ENCODE measurements around the gene UNC93B1.
"Not testable (repeated sequence)": the region's sequence is repeated elsewhere in the genome, so short reads cannot be mapped to it uniquely, and the experiment has no call there.

UNC93B1 gene

GRCh38 chr11:67996622-67997474 lies 7.0 kb downstream of the UNC93B1 start:
- no peak for TF ChIP-seq CTCF (IDR thresholded peaks at IDR 0.05; ENCODE audit: low read depth, low read length)
- no peak overlapping the region for H3K4me3 ChIP-seq (replicated peaks in 1 of 2; ENCODE audit: low read depth in 2 of 2, low read length in 2 of 2)
- peak; percentile 36 to 58 for DNase-seq (ENCODE audit: low read depth in 2 of 2)

- H3K4me3 ChIP-seq (replicated peaks in 1 of 2; ENCODE audit: low read depth in 2 of 2, low read length in 2 of 2) = no peak overlapping the region
- DNase-seq (ENCODE audit: low read depth in 2 of 2) = no peak
These were observed 7.8 kb downstream of the UNC93B1 start for GRCh38 chr11:67996051-67996450.

DNA sequence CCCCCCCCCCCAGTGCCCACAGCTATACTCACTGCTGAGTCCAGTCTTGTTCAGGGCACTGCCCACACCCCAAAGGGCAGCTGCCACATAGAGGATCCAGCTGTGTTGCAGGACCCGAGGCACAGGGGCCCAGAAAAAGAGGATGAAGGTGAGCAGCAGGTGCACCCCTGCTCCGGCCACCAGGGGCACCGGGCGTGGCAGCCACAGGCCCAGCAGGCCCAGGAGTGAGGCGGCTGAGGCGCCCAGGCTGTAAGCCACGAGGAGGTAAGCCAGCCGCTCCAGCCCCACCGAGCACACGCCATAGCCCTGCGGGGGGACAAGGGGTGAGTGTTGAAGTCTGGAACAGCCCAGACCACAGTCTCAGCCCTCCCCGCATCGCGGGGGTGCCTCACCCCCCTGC lies 8.3 kb downstream of the UNC93B1 start:
- not testable (repeated sequence) for DNase-seq (ENCODE audit: low read depth in 2 of 2); H3K4me3 ChIP-seq (replicated peaks in 1 of 2; ENCODE audit: low read depth in 2 of 2, low read length in 2 of 2)

More at GRCh38 chr11:67996051-67996450, 7.8 kb downstream of the UNC93B1 start:
- TF ChIP-seq CTCF (IDR thresholded peaks at IDR 0.05; ENCODE audit: low read depth, low read length) = no peak

GRCh38 chr11:67995129-67995528 lies 8.8 kb downstream of the UNC93B1 start:
- H3K4me3 ChIP-seq (replicated peaks in 1 of 2; ENCODE audit: low read depth in 2 of 2, low read length in 2 of 2); DNase-seq (ENCODE audit: low read depth in 2 of 2): not testable (repeated sequence)

- not testable (repeated sequence) for DNase-seq (ENCODE audit: low read depth in 2 of 2); H3K4me3 ChIP-seq (replicated peaks in 1 of 2; ENCODE audit: low read depth in 2 of 2, low read length in 2 of 2)
These were observed 9.5 kb downstream of the UNC93B1 start for GRCh38 chr11:67994387-67994786.

DNA sequence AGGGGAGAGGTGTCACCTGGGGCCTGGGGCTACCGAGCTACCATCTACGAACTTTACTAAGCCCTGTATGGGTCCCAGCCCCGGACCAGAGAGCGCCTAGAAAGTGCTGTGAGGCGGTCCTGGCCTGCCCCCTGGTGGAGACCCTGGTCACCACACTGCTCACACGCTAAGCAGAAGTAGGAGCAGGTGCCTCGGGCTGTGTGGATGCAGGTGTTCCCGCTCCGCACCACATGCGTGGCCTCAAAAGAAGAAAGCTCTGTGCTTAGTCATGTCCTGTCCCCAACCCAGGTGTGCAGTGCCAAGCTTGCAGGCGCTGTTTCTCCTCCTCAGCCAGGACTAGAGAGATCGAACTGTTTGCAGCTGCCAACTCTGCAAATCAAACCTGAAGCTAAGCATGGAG lies 10.1 kb downstream of the UNC93B1 start:
- peak; percentile 50 for TF ChIP-seq CTCF (IDR thresholded peaks at IDR 0.05; ENCODE audit: low read depth, low read length)
- DNase-seq (ENCODE audit: low read depth in 2 of 2) = peak in 1 of 2 donors; percentile 20
- H3K4me3 ChIP-seq (replicated peaks in 1 of 2; ENCODE audit: low read depth in 2 of 2, low read length in 2 of 2) = not testable (repeated sequence)

GRCh38 chr11:67991347-67992121 lies 12.4 kb downstream of the UNC93B1 start:
- not testable (repeated sequence) for H3K4me3 ChIP-seq (replicated peaks in 1 of 2; ENCODE audit: low read depth in 2 of 2, low read length in 2 of 2); DNase-seq (ENCODE audit: low read depth in 2 of 2)

DNA sequence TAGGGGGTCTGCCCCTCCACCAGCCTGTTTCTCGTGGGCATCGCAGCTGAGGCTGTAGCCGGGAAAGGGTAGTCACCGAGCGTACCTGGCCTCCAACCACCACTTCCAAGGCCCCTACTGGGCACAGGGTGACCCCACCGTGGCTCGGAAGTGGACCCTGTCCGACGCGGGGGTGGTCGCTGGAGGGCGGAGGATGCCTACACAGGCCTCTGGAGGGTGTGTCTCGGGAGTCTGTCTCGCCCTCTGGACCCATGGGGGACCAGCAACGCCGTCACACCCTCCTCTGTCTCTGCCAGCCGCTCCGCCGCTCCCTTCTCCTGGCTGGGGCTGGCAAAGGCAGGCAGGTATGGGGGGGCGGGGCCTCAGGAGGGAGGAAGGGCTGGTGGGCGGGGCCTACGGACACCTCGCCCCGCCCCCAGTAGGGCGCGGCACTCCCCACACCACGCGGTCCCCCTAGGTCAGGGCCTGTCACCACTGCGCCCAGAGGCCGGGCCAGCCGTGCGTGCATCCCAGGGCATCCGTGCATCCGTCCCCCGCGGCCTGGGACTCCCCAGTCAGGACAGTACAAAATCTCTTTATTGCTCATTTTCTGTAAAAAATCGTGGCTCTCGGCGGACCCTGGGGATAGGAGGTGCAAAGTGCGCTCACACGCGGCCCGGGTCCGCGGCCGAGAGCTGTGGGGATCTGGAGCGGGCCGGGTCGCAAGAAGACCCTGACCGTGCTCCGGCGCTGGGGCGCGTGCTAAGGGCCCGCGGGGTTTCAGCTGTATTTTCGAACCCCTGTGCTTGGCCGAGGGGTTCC lies 13.2 kb downstream of the UNC93B1 start:
- not testable (repeated sequence) for DNase-seq (ENCODE audit: low read depth in 2 of 2); H3K4me3 ChIP-seq (replicated peaks in 1 of 2; ENCODE audit: low read depth in 2 of 2, low read length in 2 of 2)

DNA sequence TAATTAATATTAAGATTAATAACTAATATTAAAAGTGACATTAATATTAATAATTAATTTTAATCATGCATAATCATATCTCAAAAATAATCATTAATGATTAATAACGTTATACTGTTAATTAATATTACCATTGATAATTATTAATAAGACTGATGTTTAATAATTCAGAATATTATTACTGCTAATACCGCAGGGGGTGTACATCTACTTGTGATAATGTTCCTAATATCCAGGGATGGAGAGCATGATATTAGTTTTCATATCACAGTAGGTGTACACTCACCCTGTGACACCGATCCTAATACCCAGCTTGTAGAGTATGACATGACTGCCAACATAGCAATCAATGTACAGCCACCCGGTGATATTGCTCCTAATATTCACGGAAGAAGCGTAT lies 18.6 kb downstream of the UNC93B1 start:
- not testable (repeated sequence) for DNase-seq (ENCODE audit: low read depth in 2 of 2); H3K4me3 ChIP-seq (replicated peaks in 1 of 2; ENCODE audit: low read depth in 2 of 2, low read length in 2 of 2)

All from cardiac fibroblast (primary cell).